ENCODE results near the gene RCAN1. TPM values are rescaled to one million over a fixed set of nuclear protein-coding genes. Genes with fewer than 3 reads are reported as not detected.

RCAN1 gene
- total RNA-seq, 1 experiment from 2014 or later, result 13.5 TPM

DNA sequence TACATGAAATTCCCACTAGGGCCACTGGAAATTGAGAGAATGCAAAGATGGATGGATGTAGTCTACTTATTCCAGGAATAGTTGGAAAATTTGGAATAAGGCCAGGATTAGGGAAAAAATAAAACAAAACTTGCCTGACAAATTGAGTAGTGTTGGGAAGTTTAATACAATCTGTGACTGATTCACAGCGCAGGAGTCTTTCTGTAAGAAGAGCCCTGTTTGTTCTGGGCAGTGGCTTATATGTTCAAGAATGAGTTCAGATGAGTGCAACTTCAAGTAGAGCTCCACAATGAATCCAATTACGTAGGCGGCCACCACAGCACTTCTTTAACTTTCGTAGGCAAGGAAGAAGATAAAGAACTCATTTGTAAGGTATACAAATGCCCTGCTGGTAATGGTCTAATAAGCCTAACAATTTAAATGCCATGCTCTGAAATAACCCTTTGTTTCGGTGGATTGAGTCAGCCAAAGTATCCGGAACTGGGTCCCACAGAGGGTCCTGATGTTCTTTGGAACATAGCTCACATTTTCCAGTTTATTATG lies 55.8 kb downstream of the RCAN1 start:
- intact Hi-C loops (cut with micrococcal nuclease; ENCODE audit: unreplicated experiment), result no loop called here
- DNase-seq (ENCODE audit: low read depth, low spot score), result no peak
- no peak for TF ChIP-seq SIN3A (IDR thresholded peaks at IDR 0.05; ENCODE audit: borderline replicate concordance, insufficient read depth, low read depth, low read length)
- no peak for TF ChIP-seq POLR2AphosphoS5 (IDR thresholded peaks at IDR 0.05; ENCODE audit: low read depth, low read length)
- TF ChIP-seq TCF7L2 (IDR thresholded peaks at IDR 0.05; ENCODE audit: low read depth, low read length), result no peak
- no peak for TF ChIP-seq CTCF (IDR thresholded peaks at IDR 0.05)
- TF ChIP-seq REST (IDR thresholded peaks at IDR 0.05; ENCODE audit: insufficient read depth in 1 of 2, low read depth in 2 of 2, low read length in 1 of 2), result no peak
- Histone ChIP-seq H3K9me3 (ENCODE audit: control insufficient read depth, insufficient read depth, low read depth, low read length) (no peaks in the 10 kb centered on the region), H3K36me3 (ENCODE audit: control insufficient read depth, insufficient read depth, low read length) (no peaks in the 10 kb centered on the region), H3K4me3 (ENCODE audit: low read depth in 2 of 2, low read length in 2 of 2) (no peak overlapping the region), H3K4me1 (ENCODE audit: control insufficient read depth, insufficient read depth, low read length) (no peaks in the 10 kb centered on the region), H3K27ac (ENCODE audit: low read length) (no peak overlapping the region), H3K27me3 (ENCODE audit: control insufficient read depth, insufficient read depth, low read length) (no peaks in the 10 kb centered on the region)
- ATAC-seq, result no peak
- BruUV-seq (replicated peaks), result no TSS peak
- in situ Hi-C loops (cut with HindIII; ENCODE audit: low pct_unique_long_range_greater_than_20kb, low sequenced_read_pairs), result no loop called here
- CTCF ChIA-PET, result no interaction called here
- POLR2A ChIA-PET, result no interaction called here

- no peak overlapping the region for H3K4me3 ChIP-seq (ENCODE audit: low read depth in 2 of 2, low read length in 2 of 2)
- TF ChIP-seq POLR2AphosphoS5 (IDR thresholded peaks at IDR 0.05; ENCODE audit: low read depth, low read length) (no peak), CTCF (IDR thresholded peaks at IDR 0.05) (no peak), REST (IDR thresholded peaks at IDR 0.05; ENCODE audit: insufficient read depth in 1 of 2, low read depth in 2 of 2, low read length in 1 of 2) (no peak), TCF7L2 (IDR thresholded peaks at IDR 0.05; ENCODE audit: low read depth, low read length) (no peak), SIN3A (IDR thresholded peaks at IDR 0.05; ENCODE audit: borderline replicate concordance, insufficient read depth, low read depth, low read length) (no peak)
- in situ Hi-C loops (cut with HindIII; ENCODE audit: low pct_unique_long_range_greater_than_20kb, low sequenced_read_pairs), result no loop called here
- no peaks in the 10 kb centered on the region for H3K27me3 ChIP-seq (ENCODE audit: control insufficient read depth, insufficient read depth, low read length)
- no TSS peak for BruUV-seq (replicated peaks)
- ATAC-seq (no peak), DNase-seq (ENCODE audit: low read depth, low spot score) (no peak)
- ChIA-PET CTCF (no interaction called here), POLR2A (no interaction called here)
- no peaks in the 10 kb centered on the region for H3K9me3 ChIP-seq (ENCODE audit: control insufficient read depth, insufficient read depth, low read depth, low read length)
- H3K36me3 ChIP-seq (ENCODE audit: control insufficient read depth, insufficient read depth, low read length), result no peaks in the 10 kb centered on the region
- intact Hi-C loops (cut with micrococcal nuclease; ENCODE audit: unreplicated experiment), result no loop called here
- H3K27ac ChIP-seq (ENCODE audit: low read length), result no peak overlapping the region
- no peaks in the 10 kb centered on the region for H3K4me1 ChIP-seq (ENCODE audit: control insufficient read depth, insufficient read depth, low read length)
These were observed 56.7 kb downstream of the RCAN1 start for GRCh38 chr21:34558166-34558565.
